Liver (tissue), 3 donors: ENCODE results near the gene PRKCD.

ENCODE experiments used
- RAD21 ChIP-seq, 2 donors: IDR thresholded peaks; 2 replicates each; pipeline ENCODE4 v1.6.1; 2016; ENCODE audit warnings: antibody characterized with exemption in 2 of 2, mild to moderate bottlenecking in 2 of 2
- SP1 ChIP-seq: IDR thresholded peaks from 2 replicates; pipeline ENCODE4 v1.6.1; 2018; ENCODE audit warnings: antibody characterized with exemption, mild to moderate bottlenecking
- TAF1 ChIP-seq: conservative IDR thresholded peaks from 2 replicates; pipeline ENCODE4 v1.6.1; 2016; ENCODE audit warnings: antibody characterized with exemption, mild to moderate bottlenecking
- TF ChIP-seq, protein P1 (sequence below): fragments of 150-350 bp; IDR thresholded peaks from 2 replicates; pipeline ENCODE4 v1.5.1; 2017; ENCODE audit warnings: improper control_type of control experiment, low read depth, low read length; ENCODE audit not compliant: missing input control
- TF ChIP-seq, protein P2 (sequence below): IDR thresholded peaks from 2 replicates; pipeline ENCODE4 v1.6.1; 2016; ENCODE audit warnings: antibody characterized with exemption
- donor health status: healthy.
- donor health status: healthy.

DNA sequence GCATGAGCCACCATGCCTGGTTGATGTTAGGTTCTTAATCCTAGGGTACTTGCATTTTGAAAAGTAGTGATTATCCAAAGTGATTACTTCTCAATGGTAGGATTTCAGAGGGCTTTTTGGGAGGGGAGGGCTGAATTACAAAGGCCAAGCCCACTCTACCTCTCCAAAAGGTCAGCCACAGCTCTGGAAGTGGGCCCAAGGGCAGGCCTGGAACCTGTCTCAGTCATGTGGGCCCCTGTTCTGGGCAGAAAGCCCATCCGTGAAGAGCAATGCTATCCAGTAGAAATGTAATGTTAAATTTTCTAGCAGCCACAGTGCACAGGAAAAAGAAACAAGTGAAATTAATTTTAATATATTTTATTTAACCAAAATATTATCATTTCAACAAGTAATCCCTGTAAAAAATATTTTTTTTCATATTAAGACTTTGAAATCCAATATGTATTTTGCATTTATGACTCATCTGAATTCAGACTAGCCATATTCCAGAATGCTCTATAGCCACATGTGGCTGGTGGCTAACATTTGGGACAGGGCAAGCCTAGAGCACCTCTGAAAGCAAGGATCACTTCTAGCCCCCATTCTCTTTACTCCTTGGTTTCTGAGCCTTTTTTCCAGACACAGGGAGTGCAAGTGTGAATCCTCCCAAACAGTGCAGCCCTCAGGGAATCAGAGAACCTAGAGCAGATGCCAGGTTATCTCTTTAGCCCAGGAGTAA lies 47.6 kb upstream of the PRKCD start:
- TF ChIP-seq, protein P1, sequence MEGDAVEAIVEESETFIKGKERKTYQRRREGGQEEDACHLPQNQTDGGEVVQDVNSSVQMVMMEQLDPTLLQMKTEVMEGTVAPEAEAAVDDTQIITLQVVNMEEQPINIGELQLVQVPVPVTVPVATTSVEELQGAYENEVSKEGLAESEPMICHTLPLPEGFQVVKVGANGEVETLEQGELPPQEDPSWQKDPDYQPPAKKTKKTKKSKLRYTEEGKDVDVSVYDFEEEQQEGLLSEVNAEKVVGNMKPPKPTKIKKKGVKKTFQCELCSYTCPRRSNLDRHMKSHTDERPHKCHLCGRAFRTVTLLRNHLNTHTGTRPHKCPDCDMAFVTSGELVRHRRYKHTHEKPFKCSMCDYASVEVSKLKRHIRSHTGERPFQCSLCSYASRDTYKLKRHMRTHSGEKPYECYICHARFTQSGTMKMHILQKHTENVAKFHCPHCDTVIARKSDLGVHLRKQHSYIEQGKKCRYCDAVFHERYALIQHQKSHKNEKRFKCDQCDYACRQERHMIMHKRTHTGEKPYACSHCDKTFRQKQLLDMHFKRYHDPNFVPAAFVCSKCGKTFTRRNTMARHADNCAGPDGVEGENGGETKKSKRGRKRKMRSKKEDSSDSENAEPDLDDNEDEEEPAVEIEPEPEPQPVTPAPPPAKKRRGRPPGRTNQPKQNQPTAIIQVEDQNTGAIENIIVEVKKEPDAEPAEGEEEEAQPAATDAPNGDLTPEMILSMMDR, result no peak
- TF ChIP-seq TAF1 (no peak), SP1 (no peak), RAD21 (IDR thresholded peaks at IDR 0.05) (no peak)
- TF ChIP-seq, protein P2, sequence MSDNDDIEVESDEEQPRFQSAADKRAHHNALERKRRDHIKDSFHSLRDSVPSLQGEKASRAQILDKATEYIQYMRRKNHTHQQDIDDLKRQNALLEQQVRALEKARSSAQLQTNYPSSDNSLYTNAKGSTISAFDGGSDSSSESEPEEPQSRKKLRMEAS, result no peak
